Inflammatory macrophage (primary cell): Measurements from ENCODE around the gene ZNF784.
"Not testable (repeated sequence)": the region's sequence is repeated elsewhere in the genome, so short reads cannot be mapped to it uniquely, and the experiment has no call there.

Experiments used
- DNase-seq, 2 donors: peaks; one replicate each; pipeline ENCODE4 v3.0.0-alpha.2; 2020 to 2022

Gene ZNF784

DNA sequence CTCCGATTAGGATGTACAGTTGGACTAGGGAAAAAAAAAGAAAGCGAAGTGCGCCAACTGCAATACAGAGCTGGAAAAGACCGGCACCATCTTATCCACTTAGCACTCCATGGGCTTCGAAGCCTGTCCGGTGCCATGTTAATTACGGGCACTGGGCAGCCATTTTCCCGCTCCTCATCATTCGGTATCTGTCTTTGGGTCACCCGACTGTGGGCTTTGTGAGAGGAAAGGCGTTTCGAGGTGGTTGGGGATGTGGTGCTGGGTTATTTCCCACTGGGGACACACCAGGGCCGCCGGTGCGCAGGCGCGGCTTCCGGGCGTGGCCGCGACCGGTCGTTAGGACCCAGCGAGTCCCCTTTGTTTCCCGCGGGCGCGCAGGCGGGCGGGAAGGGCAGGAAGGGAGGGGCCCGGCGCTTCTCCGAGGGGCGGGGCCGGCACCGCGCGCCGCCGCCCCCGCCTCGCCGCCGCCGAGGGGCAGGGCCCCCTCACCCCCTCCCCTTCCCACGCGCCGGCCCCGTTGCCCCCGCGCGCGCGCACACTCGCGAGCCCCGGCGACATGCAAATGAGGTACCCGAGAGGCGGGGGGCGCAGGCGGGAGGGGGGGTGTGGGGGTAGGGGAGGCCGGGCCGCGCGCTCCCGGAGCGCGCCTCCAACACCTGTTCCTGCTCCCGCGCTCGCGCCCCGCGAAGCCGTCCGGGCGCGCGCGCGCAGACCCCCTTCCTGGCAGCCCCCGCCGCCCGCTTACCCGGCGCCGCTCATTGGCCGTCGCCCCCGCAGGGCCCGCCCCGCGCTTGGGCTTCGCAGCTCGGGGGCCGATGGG lies 24.3 kb downstream of the ZNF784 start, which contains the start of gene ZNF524:
TSS of gene ZNF524 (plus strand) at position 447 of the 820 bp plus-strand sequence. CDS start 1,825 bp downstream, outside the sequence.
- DNase-seq: peak; percentile 80 to 88

DNA sequence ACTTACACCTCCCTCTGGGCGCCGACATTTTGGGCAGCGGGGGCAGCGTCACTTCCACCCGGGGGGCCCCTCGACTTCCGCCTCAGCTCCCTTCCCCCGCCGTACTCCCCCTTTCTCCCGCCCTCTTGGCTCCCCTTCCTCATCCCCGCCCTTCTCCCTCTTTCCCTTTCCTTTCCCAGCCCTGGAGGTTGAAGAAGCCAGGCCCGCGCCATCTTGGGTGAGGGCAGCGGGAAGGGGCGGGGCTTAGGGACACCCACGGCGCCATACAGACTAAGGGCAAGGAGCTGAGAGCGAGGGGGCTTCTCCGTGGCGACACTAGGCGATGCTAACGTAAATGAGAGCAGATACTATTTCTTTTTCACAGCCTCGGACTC lies 24.9 kb downstream of the ZNF784 start, which contains the start of gene FIZ1:
TSS of gene FIZ1 (minus strand) at position 50 of the 374 bp plus-strand sequence. CDS start 1,652 bp downstream, outside the sequence.
- peak; percentile 97 to 99 for DNase-seq

DNA sequence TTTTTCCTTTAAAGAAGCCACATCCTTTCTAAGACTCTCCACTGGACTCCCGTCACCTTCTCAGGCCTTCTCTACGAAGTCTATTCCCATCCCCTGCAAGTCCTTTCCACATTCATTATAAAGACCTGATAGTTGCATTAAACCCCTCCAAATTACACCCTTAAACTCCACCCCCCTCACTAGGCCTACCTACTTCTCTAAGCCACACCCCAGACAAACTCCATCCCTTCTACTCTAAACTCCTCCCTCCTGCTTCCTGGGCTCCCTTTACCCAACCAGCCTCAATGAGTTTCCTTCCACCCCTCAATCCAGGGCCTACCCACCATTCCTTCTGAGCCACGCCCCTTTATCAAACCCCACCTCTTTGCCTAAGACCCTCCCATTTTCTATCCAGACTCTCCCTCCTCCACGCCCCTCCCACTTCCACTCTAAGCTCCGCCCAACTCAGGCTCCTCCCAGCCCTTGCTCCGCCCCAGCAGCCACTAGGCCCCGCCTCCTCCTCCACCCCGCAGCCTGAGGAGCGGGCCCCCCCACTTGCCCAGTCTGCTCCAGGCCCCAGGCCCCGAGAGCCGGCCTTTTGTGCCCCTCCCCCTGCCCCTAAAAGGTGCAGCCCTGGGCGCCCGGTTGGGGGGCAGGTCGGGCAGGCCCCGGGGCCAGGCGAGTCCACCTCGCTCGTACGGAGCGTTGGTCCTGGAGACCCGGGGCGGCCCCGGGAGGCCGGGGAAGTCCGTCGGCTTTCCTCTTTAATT lies 25.5 kb downstream of the ZNF784 start:
- DNase-seq: peak; percentile 95 to 98

DNA sequence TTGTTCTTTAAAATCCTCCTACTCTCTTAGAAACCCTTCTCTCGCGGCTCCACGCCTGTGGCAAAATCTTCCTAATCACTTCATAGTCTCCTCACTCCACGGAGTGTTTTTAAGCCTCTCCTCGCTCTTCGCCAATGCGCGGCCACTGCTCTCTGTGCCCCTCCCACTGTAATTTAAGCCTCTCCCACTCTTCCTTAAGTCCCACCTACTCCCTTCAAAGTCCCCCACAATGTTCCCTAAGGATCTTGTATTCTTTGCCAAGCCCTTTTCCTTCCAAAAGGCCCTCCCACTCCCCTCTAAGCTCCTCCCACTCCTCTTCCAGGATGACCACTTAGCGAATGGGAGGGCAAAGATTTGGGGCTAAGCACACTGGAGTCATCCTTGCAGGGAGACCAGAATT lies 26.3 kb downstream of the ZNF784 start:
- DNase-seq: no peak

DNA sequence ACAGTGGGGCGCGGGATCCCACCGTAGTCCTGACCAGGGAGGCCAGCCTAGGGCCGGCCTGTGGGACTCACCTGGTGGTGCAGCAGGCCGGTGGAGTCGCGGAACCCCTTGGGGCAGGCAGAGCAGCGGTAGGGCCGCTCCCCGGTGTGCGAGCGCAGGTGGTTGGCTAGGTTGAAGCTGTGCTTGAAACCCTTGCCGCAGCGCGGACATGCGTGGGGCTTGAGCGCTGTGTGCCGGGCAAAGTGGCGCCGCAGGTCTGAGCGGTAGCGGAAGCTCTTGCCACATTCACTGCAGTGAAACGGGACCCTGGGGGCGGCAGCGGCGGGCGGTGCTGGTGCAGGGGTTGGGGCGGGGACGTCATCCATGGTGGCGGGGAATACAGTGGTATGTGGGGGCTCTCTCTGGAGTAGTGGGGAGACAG lies 26.9 kb downstream of the ZNF784 start:
- DNase-seq: no peak

DNA sequence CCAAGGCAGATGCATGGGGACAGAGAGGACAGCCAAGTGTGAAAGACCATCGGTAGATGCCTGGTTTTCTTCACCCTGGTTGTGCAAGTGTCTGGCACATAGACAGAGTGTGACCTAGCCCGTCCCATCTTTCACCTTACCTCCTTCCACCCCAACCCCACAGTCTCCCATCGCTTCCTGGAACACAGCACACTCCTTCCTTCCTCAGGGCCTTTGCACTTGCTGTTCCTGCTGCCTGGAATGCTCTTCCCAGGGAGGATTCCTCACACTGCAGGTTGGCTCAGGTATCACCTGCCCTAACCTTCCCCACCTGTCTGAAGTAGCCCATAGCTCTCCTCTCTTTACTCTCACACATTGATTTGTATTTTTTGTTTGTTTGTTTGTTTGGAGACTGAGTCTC lies 28.1 kb downstream of the ZNF784 start:
- DNase-seq: no peak

DNA sequence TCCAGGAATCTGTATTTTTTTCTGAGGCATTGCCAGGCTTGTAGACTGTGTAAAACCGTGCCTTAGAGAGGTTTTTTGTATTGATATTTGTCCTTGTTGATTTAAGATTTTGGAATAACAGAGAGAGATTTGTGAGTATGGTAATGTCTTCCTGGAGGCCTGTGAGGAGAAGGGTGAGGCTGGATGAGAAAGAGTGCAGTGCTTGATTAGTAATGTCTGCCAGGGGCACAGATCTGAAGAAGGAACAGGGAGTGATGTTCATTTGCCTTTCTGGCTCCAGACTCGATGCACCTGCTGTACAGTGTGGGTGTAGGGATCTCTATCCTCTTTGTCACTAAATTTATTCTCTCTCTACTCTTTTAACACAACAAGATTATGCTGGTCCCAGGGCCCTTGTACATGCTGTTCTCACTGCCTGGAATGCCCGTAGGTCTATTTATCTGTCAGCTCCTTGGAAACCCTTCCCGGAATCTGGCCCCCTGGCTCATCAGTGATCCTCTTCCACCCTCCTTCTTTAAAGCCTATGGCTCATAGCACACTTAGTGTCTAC lies 29.3 kb downstream of the ZNF784 start:
- DNase-seq: no peak

DNA sequence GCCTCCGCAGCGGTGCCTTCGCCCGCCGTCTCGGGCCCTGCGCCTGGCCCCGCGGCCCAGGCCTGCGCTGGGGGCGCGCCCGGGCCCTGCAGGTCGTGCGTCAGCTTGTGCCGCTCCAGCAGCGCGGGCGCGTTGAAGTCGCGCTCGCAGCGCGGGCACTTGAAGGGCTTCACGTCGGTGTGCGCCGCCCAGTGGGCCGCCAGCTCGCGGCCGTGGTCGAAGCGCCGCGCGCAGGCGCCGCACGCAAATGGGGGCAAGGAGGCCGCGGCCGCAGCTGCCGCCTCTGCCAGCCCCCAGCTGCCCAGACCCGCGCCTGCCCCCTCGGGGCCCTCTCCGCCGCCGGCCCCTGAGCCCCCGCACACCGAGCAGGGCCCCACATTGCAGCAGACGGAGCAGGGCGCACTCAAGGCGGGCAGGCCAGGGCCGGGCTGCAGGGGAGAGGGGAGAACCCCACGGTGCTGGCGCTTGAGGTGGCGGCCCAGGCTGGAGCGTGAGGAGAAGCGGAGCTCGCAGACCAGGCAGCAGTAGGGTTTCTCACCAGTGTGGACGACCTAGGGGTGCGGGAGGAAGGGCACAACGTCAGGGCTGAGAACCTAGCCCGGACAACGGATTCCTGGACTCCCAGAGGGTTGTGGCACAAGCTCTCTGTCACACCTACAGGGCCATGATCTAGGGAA lies 31.1 kb downstream of the ZNF784 start:
- no peak for DNase-seq

DNA sequence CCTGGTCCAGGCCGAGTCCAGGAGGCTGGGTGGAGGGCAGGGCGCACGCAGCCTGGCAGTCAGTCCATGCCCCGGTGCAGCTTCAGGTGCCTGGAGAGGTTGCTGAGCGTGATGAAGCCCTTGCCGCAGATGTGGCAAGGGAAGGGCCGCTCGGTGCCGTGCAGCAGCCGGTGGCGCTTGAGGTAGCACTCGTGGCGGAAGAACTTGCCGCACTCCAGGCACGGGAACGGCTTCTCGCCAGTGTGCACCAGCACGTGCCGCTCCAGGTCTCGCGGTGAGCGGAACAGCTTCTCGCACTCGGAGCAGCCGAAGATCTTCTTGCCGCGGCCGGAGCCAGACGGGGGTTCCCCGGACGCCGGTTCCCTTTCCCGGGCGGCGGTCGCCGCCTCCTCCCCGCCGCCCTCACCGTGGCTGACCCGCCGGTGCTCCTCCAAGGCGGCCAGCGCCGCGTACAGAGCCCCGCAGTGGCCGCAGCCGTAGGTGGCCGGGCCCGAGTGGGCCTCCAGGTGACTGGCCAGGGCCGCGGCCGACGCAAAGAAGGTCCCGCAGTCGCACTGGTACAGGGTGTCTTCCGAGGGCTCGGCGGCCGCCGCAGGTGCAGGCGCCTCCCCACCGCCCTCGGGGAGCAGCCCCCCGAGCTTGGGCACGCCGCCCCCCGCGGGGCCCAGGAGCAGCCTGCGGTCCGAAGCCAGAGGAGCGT lies 31.8 kb downstream of the ZNF784 start:
- no peak for DNase-seq

DNA sequence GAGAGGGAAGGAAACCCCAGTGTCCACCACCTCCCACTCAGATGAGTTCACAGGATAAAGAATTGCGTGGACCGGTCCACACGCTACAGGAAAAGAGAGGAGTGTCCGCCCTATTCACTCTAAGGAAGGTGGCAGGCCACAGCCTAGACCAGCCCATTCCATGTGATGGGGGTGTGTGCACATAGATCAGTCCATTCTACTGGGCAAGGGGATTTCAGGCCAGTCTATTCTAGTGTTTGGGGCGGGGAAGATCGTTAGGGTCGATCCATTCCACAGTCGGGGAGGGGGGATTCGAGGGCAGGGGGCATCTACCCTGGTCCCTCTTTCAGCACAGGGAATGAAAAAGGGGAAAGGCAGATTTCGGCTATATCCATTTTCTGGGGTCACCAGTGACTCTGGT lies 32.8 kb downstream of the ZNF784 start:
- peak in 1 of 2 donors; percentile 8 for DNase-seq

DNA sequence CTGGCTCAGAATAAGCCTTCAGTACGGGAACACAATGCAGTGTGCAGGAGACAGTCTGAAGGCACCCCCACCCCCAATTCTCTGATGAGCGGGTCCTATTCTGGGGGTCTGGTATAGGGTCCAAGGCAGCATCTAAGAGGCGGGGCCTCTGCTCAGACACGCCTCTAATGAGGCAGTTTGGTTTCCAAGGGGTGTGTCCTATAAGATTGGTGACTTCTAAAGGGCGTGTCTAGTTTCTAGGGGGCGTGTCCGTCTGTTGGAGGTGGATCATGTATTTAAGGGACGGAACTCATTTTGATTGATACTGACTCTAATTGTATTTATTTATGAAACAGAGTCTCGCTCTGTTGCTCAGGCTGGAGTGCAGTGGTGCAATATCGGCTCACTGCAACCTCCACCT lies 33.7 kb downstream of the ZNF784 start:
- DNase-seq: no peak

DNA sequence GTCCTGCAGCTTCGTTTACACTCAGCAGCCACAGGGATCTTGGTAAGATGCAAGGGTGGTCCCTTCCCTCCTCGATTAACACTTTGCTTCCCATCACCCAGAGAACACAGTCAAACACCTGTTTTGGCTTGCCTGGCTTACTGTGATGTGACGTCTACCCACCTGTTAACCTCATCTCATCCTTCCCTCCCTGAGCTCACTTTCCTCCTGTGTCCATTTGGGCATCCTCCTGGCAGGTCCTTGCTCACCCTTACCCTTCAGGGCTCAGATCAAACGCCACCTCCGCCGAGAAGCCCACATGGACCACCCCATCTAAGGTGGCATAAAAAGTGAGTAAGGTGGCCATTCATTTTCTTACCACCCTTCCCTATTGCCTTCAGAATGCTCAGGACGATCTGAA lies 34.3 kb downstream of the ZNF784 start:
- DNase-seq: no peak

DNA sequence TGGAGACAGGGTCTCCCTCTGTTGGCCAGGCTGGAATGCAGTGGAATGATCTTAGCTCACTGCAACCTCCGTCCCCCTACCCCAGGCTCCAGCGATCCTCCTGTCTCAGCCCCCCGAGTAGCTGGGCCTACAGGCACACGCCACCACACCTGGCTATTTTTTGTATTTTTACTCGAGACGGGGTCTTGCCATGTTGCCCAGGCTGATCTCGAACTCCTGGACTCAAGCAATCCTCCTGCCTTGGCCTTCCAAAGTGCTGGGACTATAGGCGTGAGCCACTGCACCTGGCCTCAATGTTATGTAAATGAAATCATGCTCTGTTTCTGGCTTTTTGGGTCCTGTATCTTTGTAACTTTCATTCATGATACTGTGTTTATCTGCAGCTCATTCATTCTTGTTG lies 35.6 kb downstream of the ZNF784 start:
- no peak for DNase-seq

DNA sequence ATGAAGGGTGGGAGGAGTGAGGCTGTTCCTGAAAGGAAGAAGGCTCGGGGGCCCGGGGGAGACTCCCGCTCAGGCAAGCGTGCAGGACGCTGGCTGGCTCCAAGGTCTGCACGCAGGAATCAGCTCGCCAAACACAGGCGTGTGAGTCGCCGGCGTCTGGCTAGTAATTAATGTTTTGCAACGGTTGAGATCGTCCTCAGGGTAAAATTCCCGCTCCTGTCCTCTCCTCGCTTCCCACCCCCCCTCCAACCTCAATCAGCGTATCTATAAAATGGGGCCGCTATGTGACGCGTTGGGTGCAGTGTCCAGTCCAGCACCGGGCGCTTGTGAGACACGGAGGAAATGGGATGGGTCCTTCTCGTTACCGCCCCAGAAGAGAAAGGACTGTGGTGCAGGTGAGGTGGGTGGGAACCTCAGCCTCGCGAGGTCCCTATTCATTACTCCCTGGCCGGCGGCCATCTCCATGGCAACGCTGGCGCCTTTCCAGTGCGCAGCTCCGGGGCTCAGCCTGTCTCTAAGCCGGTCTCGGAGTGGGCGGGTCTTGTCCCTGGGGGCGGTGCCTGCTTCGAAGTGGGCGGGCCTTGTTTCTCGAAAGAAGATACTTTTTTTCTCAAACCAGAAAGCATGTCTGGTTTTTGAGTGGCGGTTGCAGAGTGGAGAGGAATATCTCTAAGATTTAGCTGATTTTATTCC lies 37.2 kb downstream of the ZNF784 start:
- peak; percentile 91 to 94 for DNase-seq

DNA sequence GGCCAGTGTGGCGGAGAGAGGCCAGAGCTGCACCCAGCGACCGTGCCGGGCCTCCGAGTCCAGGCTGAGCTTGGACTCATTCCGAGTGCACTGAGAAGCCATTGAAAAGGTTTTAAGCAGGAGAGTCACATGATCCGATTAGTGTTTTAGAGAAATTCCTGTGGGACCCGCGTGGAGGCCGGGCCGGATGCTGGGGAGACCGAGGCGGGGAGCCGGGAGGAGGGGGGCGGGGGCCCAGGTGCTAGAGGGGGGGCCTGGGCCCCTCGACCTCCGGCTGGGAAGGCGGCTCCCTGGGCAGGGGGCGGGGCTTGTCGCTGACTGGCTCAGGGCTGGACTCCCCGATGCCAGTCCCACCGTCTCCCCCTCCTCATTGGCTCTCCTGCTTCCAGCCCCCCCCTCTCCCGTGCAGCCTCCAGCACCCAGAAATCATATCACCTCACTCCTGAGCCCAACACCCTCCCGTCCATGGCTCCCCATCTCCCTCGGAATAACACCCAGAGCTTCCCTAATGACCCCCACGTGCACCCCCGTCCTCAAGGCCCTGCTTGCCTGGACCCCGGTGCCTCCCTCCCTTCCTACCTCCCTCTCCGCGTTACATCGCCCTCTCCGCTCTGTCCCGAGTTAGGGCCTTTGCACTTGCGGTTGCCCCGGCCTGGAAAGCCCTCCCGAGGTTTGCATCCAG lies 38.6 kb downstream of the ZNF784 start:
- DNase-seq: no peak

DNA sequence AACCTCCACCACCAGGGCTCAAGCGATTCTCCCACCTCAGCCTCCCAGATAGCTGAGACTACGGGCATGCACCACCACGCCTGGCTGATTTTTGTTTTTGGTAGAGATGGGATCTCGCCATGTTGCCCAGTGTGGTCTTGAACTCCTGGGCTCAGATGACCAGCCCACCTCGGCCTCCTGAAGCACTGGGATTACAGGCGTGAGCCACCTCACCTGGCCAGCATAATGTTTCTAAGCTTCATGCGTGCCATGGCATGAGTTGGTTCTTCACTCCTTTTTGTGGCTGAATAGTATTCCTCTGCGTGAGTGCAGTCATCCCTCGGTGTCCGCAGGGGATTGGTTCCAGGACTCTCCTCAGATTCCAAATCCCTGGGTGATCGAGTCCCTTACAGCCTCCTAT lies 39.5 kb downstream of the ZNF784 start:
- DNase-seq: no peak

DNA sequence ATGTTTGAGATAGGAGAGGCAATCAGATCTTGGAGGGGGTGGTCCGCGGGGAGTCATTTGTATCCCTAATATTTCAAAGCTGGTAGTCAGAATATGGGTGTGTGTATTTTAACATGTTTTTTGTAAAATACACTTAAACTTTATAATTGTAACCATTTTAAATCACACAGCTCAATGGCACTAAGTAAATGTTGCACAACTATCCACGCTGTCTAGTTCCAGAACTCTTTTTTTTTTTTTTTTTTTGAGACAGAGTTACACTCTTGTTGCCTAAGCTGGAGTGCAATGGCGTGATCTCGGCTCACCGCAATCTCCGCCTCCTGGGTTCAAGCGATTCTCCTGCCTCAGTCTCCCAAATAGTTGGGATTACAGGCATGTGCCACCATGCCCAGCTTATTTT lies 40.5 kb downstream of the ZNF784 start:
- DNase-seq: not testable (repeated sequence)

DNA sequence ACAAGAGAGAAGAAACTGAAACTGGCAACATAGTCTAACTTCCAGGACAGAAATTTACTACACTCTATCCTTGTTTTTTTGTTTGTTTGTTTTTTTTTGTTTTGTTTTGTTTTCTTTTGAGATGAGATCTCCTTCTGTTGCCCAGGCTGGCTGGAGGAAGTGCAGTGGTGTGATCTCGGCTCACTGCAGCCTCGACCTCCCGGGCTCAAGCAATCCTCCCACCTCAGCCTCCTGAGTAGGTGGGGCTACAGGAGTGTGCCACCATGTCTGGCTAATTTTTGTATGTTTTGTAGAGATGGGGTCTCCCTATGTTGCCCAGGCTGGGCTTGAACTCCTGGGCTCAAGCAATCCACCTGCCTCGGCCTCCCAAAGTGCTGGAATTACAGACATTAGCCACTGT lies 42.1 kb downstream of the ZNF784 start:
- not testable (repeated sequence) for DNase-seq

DNA sequence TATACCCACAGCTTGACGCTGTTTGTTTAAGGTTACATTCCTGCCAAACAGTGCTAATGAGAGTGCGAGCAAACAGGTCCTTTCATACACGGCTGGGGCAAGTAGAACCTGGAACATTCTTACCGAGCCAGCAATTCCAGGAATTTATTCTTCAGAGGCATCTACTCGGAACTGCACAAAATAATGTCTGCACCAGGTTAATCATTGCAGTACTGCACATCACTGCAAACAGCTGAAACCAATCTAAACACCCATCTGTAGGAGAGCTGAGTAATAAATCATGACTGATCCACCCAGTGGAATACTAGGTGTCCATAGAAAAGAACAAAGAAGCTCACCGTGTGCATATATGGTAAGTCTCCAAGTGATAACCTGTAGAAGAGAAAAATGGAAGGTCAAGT lies 42.5 kb downstream of the ZNF784 start:
- no peak for DNase-seq

DNA sequence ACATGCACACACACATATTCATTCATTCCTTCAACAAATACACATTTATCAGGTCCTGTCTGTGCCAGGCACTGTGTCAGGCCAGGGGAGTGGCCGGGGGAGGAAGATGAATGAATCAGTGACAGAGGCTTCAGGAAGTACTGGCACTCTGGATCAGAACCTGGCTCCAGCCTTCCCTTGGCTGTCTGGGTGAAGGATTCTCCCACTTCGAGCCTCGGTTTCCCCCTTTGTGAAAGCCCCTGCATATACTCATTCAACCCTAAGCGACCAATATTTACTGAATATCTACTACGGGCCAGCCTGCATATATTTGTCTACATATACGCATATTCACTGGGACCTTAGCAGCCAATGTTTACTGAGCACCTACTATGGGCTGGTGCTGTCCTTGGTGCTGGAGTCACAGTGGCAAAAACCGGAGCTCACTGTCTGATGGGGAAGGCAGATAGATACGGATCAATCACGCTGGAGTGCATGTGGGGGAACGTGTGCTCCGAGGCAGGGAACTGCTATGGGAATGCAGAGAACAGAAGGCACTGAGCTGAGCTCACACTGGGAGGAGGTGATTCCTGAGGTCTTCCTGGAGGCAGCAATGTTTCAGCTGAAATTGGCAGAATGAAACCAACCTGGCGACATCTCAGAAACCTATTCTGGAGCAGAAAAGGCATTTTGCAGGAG lies 43.1 kb downstream of the ZNF784 start:
- peak in 1 of 2 donors; percentile 14 for DNase-seq
